DOHH2 (cell line): ENCODE results near the gene CEP70.

ENCODE experiments used
- CTCF ChIP-seq: fragments of 200-600 bp; sonication (generic); IDR thresholded peaks from one replicate; pipeline ENCODE4 v1.5.1; 2014; ENCODE audit warnings: antibody characterized with exemption, mild to moderate bottlenecking, low read depth, low read length; ENCODE audit not compliant: poor library complexity, severe bottlenecking
- EZH2phosphoT487 ChIP-seq: fragments of 200-600 bp; sonication (generic); IDR thresholded peaks from 2 replicates; pipeline ENCODE4 v1.6.1; 2017; ENCODE audit warnings: borderline replicate concordance, mild to moderate bottlenecking, antibody characterized with exemption, low read length, moderate library complexity, mixed read lengths

GRCh38 chr3:138472141-138472825 lies 121.8 kb downstream of the CEP70 start:
- TF ChIP-seq CTCF: no peak
- no peak for TF ChIP-seq EZH2phosphoT487
